Immature natural killer cell (primary cell): ENCODE measurements around the gene MCRIP2. TPM values are rescaled to one million over a fixed set of nuclear protein-coding genes. Genes with fewer than 3 reads are reported as not detected.

ENCODE experiments used
- DNase-seq, 3 donors: peaks; one replicate each; pipeline ENCODE4 v3.0.0; 2022; ENCODE audit warnings: mixed read lengths in 1 of 3
- H3K27ac Mint-ChIP-seq, 6 donors: one replicate each; pipeline ENCODE4 v1.8.0; 2020; ENCODE audit warnings: mixed read lengths in 6 of 6, mild to moderate bottlenecking in 5 of 6, inconsistent platforms in 4 of 6, moderate library complexity in 3 of 6
- H3K27me3 Mint-ChIP-seq, 3 donors: one replicate each; pipeline ENCODE4 v1.8.0; 2020 to 2021; ENCODE audit warnings: low read depth in 3 of 3, mild to moderate bottlenecking in 3 of 3, mixed read lengths in 3 of 3, moderate library complexity in 3 of 3, inconsistent platforms in 1 of 3
- H3K36me3 Mint-ChIP-seq, 3 donors: one replicate each; pipeline ENCODE4 v1.8.0; 2020; ENCODE audit warnings: mixed read lengths in 3 of 3, inconsistent platforms in 2 of 3, mild to moderate bottlenecking in 2 of 3
- H3K4me1 Mint-ChIP-seq, 2 donors: one replicate each; pipeline ENCODE4 v1.8.0; 2020; ENCODE audit warnings: inconsistent platforms in 2 of 2, mild to moderate bottlenecking in 2 of 2, mixed read lengths in 2 of 2, moderate library complexity in 1 of 2
- H3K4me3 Mint-ChIP-seq, 5 donors: one replicate each; pipeline ENCODE4 v1.8.0; 2020; ENCODE audit warnings: mild to moderate bottlenecking in 5 of 5, mixed read lengths in 5 of 5, inconsistent platforms in 3 of 5, moderate library complexity in 3 of 5
- H3K9me3 Mint-ChIP-seq, 6 donors: one replicate each; pipeline ENCODE4 v1.8.0; 2020; ENCODE audit warnings: mild to moderate bottlenecking in 6 of 6, mixed read lengths in 6 of 6, inconsistent platforms in 4 of 6, moderate library complexity in 3 of 6
- polyA plus RNA-seq, 3 donors: library from polyadenylated mRNA; unstranded; fragments of 300-500 nt; fragmentation: Illumina TruSeq; gene quantifications; one replicate each; pipeline ENCODE4 v1.2.3, GENCODE V29; 2021

MCRIP2 gene
- polyA plus RNA-seq, 3 donors from 2014 or later, result 16.8 to 36.3 (median 22.8) TPM

DNA sequence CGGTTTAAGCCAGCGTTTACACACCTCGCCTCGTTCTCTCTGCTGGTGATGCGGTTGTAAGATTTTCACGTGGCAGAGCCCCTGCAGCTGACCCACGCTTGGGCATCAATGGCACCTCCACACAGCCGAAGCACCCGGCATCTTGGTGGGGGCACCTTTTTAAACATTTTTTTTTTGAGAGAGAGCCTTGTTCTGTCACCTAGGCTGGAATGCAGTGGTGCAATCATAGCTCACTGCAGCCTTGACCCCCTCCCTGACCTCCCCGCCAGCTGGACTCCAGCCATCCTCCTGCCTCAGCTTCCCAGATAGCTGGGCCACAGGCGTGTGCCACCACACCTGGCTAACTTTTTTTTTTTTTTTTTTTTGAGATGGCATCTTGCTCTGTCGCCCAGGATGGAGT is 12.4 kb downstream of the MCRIP2 start:
- Mint-ChIP-seq H3K9me3 (no peaks in the 10 kb centered on the region), H3K27ac (no peak overlapping the region), H3K4me3 (no peak overlapping the region), H3K4me1 (no peaks in the 10 kb centered on the region), H3K36me3 (no peaks in the 10 kb centered on the region), H3K27me3 (peaks cover 0 to 3% (median 0%) of the 10 kb centered on the region in 3 donors)
- DNase-seq, result no peak

DNA sequence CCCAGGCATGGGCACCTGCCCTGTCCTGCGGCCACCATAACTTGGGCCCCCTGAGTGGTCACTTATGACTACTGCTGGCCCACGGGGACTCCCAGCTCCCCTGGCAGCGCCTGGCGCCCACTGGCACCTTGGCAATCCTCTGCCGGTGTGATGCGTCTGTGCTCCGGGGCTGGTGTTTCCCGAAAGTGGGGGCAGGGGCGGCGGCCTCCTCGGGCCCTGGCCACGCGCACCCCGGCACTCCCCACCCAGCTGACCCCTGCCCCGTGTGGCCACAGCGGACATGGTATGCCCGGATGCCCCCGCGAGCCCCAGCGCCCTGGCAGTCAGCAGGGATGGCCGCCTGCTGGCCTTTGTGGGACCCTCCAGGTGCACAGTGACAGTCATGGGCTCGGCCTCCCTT is 15.9 kb downstream of the MCRIP2 start:
- H3K27ac Mint-ChIP-seq, result no peak overlapping the region
- no peak for DNase-seq
- no peak overlapping the region for H3K4me3 Mint-ChIP-seq
- no peaks in the 10 kb centered on the region for H3K9me3 Mint-ChIP-seq
- H3K27me3 Mint-ChIP-seq, result no peaks in the 10 kb centered on the region
- peaks cover 0 to 7% of the 10 kb centered on the region in 2 donors for H3K4me1 Mint-ChIP-seq
- no peaks in the 10 kb centered on the region for H3K36me3 Mint-ChIP-seq

DNA sequence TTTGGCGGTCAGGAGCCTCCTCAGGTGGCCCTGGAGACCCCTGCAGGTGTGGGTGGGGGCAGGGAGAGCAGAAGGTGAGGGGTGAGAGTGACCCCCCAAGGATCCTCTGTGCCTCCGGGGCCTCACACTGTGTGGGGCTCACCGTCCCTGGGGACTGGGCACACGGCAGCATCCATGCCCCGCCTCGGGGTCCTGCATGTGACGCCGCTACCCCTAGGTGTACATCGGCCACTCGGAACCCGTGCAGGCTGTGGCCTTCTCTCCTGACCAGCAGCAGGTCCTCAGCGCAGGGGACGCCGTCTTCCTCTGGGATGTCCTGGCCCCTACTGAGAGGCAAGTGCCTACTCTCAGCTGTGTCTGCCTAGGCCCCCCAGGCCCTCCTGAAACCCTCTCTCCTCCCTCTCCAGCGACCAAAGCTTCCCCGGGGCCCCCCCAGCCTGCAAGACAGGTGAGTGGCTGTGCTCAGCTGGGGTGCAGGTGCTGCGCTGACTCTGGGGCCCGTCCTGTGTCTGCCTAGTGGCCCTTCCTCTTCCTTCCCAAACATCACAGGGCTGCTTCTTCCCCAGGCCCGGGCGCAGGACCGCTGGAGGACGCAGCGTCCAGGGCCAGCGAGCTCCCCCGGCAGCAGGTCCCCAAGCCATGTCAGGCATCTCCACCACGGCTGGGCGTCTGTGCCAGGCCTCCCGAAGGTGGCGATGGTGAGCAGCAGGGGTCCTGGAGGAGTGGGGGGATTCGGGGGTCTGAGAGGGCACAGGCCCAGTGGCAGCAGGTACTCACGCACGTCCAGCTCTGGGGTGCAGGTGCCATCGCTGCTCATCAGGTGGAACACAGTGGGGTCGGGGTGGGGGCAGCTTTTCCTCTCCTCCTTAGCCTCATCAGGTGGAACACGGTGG is 17.3 kb downstream of the MCRIP2 start:
- Mint-ChIP-seq H3K27me3 (no peaks in the 10 kb centered on the region), H3K27ac (no peak overlapping the region), H3K9me3 (no peaks in the 10 kb centered on the region), H3K4me3 (no peak overlapping the region), H3K4me1 (peaks cover 0 to 10% of the 10 kb centered on the region in 2 donors), H3K36me3 (no peaks in the 10 kb centered on the region)
- no peak for DNase-seq

DNA sequence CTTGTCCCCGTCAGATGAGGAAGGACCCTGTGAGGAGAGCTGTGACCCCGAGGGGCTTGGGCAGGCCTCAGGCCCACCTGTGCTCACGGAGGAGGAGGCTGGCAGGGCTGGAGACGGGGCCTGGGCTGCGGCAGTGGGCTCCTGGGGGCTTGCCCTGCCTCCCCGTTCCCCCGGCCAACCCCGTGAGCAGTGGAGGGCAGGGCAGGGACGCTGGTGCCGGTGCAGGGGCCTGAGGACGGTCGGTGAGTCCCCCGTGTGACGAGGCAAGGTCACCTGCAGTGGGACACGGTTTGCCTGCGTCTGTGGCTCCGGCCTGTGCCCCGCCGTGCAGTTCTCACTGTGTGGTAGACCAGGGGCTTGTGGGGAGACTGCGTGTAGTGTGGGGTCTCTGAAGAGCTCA is 18.0 kb downstream of the MCRIP2 start:
- H3K9me3 Mint-ChIP-seq, result no peaks in the 10 kb centered on the region
- H3K36me3 Mint-ChIP-seq, result no peaks in the 10 kb centered on the region
- H3K27ac Mint-ChIP-seq, result no peak overlapping the region
- no peak for DNase-seq
- no peaks in the 10 kb centered on the region for H3K27me3 Mint-ChIP-seq
- no peak overlapping the region for H3K4me3 Mint-ChIP-seq
- peaks cover 0 to 10% of the 10 kb centered on the region in 2 donors for H3K4me1 Mint-ChIP-seq

DNA sequence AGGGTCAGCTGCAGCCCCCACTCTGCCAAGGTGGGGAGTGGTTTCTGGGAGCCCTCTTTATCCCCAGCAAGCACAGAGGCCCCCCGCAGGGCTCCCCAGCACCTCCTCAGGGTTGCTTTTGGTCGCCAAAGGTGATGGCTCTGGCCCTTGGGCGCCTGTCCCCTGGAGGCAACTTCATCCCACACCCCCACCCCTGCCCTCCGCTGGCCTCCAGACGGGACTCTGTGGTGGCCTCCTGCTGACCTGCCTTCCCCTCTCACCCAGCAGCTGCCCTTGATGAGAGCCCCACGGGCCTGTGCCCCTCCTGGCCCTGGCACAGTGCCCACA is 18.5 kb downstream of the MCRIP2 start:
- no peaks in the 10 kb centered on the region for H3K36me3 Mint-ChIP-seq

DNA sequence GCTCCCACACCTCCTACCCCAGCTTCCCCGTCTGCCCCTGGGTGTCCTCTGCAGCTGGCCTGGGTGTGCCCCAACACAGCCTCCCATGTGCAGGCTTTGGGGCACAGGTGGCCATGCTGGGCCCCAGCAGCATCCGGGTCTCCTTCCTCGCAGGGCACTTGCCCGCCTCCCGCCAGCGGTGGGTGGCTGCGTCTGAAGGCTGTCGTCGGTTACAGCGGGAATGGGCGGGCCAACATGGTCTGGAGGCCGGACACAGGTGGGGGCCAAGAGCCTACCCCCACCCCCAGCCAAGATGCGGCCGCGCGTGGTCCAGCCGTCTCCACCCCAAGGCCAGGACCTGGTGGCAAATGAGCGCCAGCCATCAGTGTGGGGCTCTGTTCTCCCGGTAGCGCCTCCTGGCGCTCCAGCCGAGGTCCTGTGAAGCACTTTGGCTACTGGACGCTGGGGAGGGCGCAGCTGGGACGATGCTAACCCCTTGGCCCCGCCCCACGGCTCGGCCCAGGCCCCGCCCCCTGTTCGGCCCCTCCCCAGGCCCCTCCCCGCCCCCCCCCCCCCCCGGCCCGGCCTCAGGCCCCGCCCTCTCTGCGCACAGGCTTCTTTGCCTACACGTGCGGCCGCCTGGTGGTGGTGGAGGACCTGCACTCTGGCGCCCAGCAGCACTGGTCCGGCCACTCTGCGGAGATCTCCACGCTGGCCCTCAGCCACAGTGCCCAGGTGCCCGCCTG is 19.0 kb downstream of the MCRIP2 start:
- peaks cover 0 to 10% of the 10 kb centered on the region in 2 donors for H3K4me1 Mint-ChIP-seq
- peak; percentile 69 to 78 (median 77) for DNase-seq
- H3K36me3 Mint-ChIP-seq, result no peaks in the 10 kb centered on the region
- H3K27ac Mint-ChIP-seq, result peak overlapping the region in 4 of 6 donors; percentile 16 to 82 (median 52)
- peak overlapping the region; percentile 30 to 72 (median 54) for H3K4me3 Mint-ChIP-seq
- no peaks in the 10 kb centered on the region for H3K9me3 Mint-ChIP-seq
- no peaks in the 10 kb centered on the region for H3K27me3 Mint-ChIP-seq

More for the DNA sequence above, 18.5 kb downstream of the MCRIP2 start:
- DNase-seq, result no peak
- Mint-ChIP-seq H3K9me3 (no peaks in the 10 kb centered on the region), H3K27me3 (no peaks in the 10 kb centered on the region), H3K4me3 (peak overlapping the region in 1 of 5 donors; percentile 72), H3K27ac (peak overlapping the region in 1 of 6 donors; percentile 62), H3K4me1 (peaks cover 0 to 10% of the 10 kb centered on the region in 2 donors)

DNA sequence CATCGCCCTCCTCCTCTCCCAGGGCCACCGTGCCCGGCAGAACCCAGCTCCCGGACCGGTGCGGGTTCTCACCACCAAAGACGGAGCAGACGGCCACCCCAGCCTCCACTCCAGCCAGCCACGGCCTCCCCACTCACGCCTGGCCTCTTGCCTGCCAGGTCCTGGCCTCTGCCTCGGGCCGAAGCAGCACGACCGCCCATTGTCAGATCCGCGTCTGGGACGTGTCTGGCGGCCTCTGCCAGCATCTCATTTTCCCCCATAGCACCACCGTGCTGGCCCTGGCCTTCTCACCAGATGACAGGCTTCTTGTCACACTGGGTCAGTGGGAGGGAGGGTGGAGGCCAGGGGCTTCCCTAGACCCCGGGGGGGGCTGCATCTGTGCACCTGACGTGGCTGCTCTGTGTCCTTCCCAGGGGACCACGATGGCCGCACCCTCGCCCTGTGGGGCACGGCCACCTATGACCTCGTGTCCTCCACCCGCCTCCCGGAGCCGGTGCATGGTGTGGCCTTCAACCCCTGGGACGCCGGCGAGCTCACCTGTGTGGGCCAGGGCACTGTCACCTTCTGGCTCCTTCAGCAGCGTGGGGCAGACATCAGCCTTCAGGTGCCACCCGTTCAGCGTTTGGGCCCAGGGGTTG is 19.7 kb downstream of the MCRIP2 start:
- H3K36me3 Mint-ChIP-seq, result no peaks in the 10 kb centered on the region
- peaks cover 0 to 10% of the 10 kb centered on the region in 2 donors for H3K4me1 Mint-ChIP-seq
- no peak for DNase-seq
- H3K4me3 Mint-ChIP-seq, result peak overlapping the region in 4 of 5 donors; percentile 8 to 30 (median 17)
- H3K27ac Mint-ChIP-seq, result peak overlapping the region in 3 of 6 donors; percentile 34 to 64 (median 40)
- H3K9me3 Mint-ChIP-seq, result no peaks in the 10 kb centered on the region
- H3K27me3 Mint-ChIP-seq, result no peaks in the 10 kb centered on the region

DNA sequence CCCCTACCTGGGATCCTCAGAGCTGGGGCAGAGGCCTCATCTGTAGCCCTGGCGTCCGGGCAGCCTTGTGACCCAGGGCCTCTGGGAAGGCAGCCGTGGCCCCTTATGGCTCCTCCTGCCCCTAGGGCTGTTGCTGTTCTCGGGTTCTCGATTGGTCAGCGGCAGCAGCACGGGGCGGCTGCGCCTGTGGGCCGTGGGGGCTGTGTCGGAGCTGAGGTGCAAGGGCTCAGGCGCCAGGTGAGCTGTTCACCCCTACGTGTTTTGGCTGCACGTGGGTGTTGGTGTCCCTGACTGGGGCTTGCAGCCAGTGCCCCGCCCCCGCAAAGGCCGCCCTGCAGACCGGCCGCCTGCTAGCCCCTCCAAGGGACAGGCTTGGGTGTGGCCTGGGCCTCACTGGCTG is 20.5 kb downstream of the MCRIP2 start:
- Mint-ChIP-seq H3K27me3 (no peaks in the 10 kb centered on the region), H3K9me3 (no peaks in the 10 kb centered on the region), H3K4me1 (peaks cover 0 to 10% of the 10 kb centered on the region in 2 donors), H3K27ac (no peak overlapping the region), H3K4me3 (no peak overlapping the region), H3K36me3 (no peaks in the 10 kb centered on the region)
- DNase-seq, result no peak

DNA sequence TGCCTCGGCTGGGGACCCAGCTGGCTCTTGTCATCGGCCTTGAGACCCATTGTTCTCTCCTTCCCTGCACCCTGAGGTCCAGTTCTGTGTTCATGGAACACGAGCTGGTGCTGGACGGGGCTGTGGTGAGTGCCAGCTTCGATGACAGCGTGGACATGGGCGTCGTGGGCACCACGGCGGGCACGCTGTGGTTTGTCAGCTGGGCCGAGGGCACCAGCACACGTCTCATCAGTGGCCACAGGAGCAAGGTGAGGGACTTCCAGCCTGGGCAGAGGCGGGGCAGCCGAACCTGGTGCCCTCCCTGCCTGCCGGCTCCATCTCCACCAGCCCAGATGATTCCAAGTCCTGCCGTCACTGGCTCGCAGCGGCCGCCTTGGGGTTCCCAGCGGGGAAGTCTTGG is 21.0 kb downstream of the MCRIP2 start:
- Mint-ChIP-seq H3K27ac (no peak overlapping the region), H3K9me3 (no peaks in the 10 kb centered on the region), H3K36me3 (no peaks in the 10 kb centered on the region), H3K27me3 (peaks cover 0 to under 1% (median 0%) of the 10 kb centered on the region in 3 donors), H3K4me1 (peaks cover 2 to 13% of the 10 kb centered on the region in 2 donors), H3K4me3 (no peak overlapping the region)
- no peak for DNase-seq

DNA sequence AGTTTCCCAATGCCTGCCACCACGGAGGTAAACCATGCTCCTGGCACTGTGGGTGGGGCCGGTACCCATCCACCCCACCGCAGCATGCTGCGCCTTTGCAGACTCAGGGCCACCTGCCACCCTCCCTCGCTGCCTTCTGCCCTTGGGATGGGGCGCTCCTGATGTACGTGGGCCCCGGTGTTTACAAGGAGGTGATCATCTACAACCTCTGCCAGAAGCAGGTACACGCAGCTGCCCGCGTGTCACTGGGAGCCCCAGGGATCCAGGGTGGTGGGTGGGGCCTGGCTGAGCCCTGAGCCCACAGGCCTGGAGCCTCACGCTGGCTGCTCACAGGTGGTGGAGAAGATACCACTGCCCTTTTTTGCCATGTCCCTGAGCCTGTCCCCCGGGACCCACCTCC is 24.9 kb downstream of the MCRIP2 start:
- H3K36me3 Mint-ChIP-seq, result no peaks in the 10 kb centered on the region
- no peaks in the 10 kb centered on the region for H3K9me3 Mint-ChIP-seq
- no peak overlapping the region for H3K4me3 Mint-ChIP-seq
- DNase-seq, result no peak
- no peak overlapping the region for H3K27ac Mint-ChIP-seq
- peaks cover 1 to 3% (median 2%) of the 10 kb centered on the region in 3 donors for H3K27me3 Mint-ChIP-seq
- peaks cover 6 to 15% of the 10 kb centered on the region in 2 donors for H3K4me1 Mint-ChIP-seq

DNA sequence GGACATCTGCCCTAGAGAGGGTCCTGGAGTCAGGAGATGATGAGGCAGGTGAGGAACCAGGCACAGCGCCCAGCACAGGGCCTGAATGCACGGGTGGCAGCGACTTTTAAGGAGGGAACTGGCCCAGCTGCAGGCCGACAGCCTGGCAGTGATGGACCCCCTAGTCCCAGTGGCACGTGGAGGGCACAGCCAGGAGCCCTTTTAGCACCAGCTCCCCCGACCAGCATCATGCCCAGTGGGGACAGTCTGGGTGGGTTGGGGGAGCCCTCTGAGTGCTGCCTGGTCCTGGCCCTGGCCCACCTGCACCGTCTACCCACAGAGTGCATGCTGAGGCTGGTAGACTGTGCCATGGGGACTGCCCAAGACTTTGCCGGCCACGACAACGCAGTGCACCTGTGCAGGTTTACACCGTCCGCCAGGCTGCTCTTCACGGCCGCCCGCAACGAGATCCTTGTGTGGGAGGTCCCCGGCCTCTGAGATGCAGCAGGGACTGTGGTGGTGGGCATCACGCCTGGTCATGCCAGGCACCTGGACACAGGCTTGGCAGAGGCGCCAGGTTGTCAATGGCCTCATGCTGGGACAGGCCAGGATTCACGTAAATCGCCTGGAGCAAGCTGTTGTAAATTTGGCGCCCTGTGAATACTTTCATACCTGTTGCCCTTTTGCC is 25.6 kb downstream of the MCRIP2 start:
- no peaks in the 10 kb centered on the region for H3K9me3 Mint-ChIP-seq
- H3K27ac Mint-ChIP-seq, result peak overlapping the region; percentile 81 to 95 (median 88)
- no peaks in the 10 kb centered on the region for H3K36me3 Mint-ChIP-seq
- H3K4me1 Mint-ChIP-seq, result peaks cover 6 to 15% of the 10 kb centered on the region in 2 donors
- peak overlapping the region; percentile 61 to 82 (median 76) for H3K4me3 Mint-ChIP-seq
- H3K27me3 Mint-ChIP-seq, result peaks cover 1 to 3% (median 2%) of the 10 kb centered on the region in 3 donors
- DNase-seq, result no peak

DNA sequence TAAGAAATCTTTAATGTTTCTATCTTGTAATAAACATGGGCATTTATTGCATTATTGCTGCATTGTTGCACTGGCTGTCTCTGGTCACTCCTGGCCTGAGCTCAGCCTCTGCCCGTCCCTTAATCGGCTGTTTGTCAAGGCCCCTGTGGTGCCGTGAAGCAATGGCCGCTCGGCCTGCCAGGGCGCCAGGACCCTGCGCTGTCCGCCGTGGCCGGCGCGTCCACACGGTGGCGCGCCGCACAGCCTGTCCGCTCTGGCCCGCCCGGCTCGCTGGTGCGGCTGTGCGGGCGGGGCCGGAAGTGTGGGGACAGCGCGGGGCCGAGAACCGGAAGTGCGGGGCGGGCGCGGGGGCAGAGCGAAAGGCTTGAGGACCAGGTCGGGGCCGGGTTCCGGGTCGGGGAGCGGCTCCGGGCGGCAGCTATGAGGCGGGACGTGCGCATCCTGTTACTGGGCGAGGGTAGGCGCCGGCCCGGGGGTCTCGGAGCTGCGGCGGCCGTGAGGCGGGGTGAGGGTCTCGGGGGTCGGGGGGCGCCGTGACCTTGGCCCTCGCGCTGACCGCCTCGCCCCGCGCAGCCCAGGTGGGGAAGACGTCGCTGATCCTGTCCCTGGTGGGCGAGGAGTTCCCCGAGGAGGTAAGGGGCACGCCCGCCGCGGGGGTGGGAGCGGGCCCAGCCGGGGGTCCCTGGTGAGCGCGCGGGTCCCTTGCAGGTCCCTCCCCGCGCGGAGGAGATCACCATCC is 26.3 kb downstream of the MCRIP2 start, which contains the start of gene RHOT2:
Gene RHOT2, plus strand, starts transcription at position 353 of the 739 bp plus-strand sequence. Its CDS starts 68 bp downstream, at position 421.
- Mint-ChIP-seq H3K4me3 (peak within 1 kb of the TSS; percentile 69 to 82 (median 76)), H3K36me3 (no peaks in the 10 kb centered on the region), H3K4me1 (peaks cover 6 to 12% of the 10 kb centered on the region in 2 donors), H3K27ac (peak within 1 kb of the TSS; percentile 81 to 95 (median 88)), H3K9me3 (no peaks in the 10 kb centered on the region), H3K27me3 (peaks cover 1 to 3% (median 2%) of the 10 kb centered on the region in 3 donors)
- DNase-seq, result peak; percentile 95 to 96 (median 96)
